ENCODE data around the gene GPR179. TPM values are rescaled to one million over a fixed set of nuclear protein-coding genes. Genes with fewer than 3 reads are reported as not detected.

Gene GPR179
- total RNA-seq, 4 donors from 2014 or later = 0.21 to 0.78 (median 0.44) TPM; not detected in 1

DNA sequence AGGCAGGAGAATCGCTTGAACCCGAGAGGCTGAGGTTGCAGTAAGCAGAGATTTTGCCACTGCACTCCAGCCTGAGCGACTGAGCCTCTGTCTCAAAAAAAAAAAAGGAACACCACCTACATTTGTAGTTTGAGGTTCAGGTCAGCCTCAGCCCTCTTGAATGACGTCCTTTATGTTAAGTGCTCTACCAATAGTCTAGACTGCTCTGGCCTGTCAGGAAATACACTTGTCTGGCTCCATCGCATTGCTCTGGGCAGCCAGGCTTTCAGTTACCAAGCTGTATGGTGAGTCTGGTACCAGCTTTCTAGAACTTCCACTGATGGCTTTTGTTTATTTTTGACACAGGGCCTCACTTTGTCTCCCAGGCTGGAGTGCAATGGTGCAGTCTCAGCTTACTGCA is 19.3 kb upstream of the GPR179 start:
- Histone ChIP-seq H3K9me3 (no peaks in the 10 kb centered on the region), H3K36me3 (peaks cover 0 to 54% (median under 1%) of the 10 kb centered on the region in 3 donors), H3K27ac (no peak overlapping the region), H3K4me1 (peaks cover 0 to 23% (median 4%) of the 10 kb centered on the region in 4 donors), H3K27me3 (no peaks in the 10 kb centered on the region), H3K4me3 (no peak overlapping the region)
- no peak for DNase-seq (ENCODE audit: low spot score in 2 of 2)
- TF ChIP-seq EP300 (IDR thresholded peaks at IDR 0.05) = no peak
- TF ChIP-seq POLR2A (IDR thresholded peaks at IDR 0.05) = no peak
- no peak for TF ChIP-seq CTCF (IDR thresholded peaks at IDR 0.05)
- 93 to 94% methylated on average over 5 of the region's 5 CpGs for WGBS, 2 donors

GRCh38 chr17:38361694-38362465 is 18.1 kb upstream of the GPR179 start:
- Histone ChIP-seq H3K27me3 (no peaks in the 10 kb centered on the region), H3K27ac (no peak overlapping the region), H3K9me3 (no peaks in the 10 kb centered on the region), H3K36me3 (peaks cover 0 to 43% (median 0%) of the 10 kb centered on the region in 3 donors), H3K4me3 (no peak overlapping the region), H3K4me1 (peaks cover 0 to 34% (median 4%) of the 10 kb centered on the region in 4 donors)
- TF ChIP-seq EP300 (IDR thresholded peaks at IDR 0.05) (no peak), POLR2A (IDR thresholded peaks at IDR 0.05) (no peak), CTCF (IDR thresholded peaks at IDR 0.05) (no peak)
- WGBS, 2 donors = 73 to 75% methylated on average over 5 of the region's 5 CpGs
- DNase-seq (ENCODE audit: low spot score in 2 of 2) = no peak

DNA sequence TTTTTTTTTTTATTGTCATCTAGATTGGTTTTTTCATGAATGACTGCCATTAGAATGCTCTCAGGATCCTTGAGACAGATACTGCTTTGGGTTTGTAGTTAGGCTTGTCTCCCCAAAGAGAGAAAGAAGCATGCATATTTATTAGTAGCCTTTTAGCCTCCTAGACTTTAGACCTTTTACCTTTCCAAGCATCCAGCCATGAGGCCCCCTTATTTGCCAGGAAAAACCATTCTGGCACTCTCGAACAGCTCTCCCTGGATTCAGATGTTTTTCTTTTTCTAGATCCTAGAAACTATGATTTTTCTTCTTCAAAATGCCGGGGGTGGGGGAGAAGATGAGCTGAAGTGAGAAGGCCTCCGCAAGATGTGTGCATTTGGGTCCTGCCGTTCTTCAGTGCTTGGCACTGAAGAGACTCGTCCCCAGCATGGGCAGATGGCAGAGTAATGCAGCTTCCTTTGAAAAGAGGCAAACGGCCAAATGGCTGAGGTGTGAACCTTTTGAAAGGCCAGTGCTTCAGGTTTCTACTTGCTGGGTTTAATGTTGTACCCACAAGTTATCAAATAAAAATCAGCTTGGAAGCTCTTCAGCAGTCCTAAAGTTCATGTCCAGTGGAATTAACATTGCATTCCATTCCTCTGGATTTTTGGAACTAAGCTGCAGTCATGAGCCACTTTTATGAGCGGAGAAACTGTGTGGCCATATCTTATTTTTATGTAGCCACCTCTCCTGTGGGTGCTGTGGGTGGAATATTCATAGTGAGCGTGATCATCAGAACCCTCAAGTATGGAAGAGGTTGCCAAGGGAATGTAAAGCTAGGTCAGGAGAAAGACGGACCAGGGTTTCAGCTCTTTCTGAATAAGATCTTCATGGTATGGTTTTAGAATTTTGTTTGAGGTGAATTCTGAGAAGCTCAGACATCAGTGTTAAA is 15.1 kb upstream of the GPR179 start:
- no peak for DNase-seq (ENCODE audit: low spot score in 2 of 2)
- Histone ChIP-seq H3K4me3 (no peak overlapping the region), H3K9me3 (no peaks in the 10 kb centered on the region), H3K27ac (peak overlapping the region in 2 of 4 donors; percentile 8 to 32), H3K27me3 (no peaks in the 10 kb centered on the region), H3K4me1 (peaks cover 0 to 62% (median 5%) of the 10 kb centered on the region in 4 donors), H3K36me3 (peaks cover 0 to 12% (median 0%) of the 10 kb centered on the region in 3 donors)
- 49 to 51% methylated on average over 9 of the region's 9 CpGs for WGBS, 2 donors
- TF ChIP-seq EP300 (IDR thresholded peaks at IDR 0.05) = no peak
- no peak for TF ChIP-seq CTCF (IDR thresholded peaks at IDR 0.05)
- no peak for TF ChIP-seq POLR2A (IDR thresholded peaks at IDR 0.05)

GRCh38 chr17:38357486-38358123 is 13.8 kb upstream of the GPR179 start:
- H3K4me1 ChIP-seq = peaks cover 0 to 71% (median 13%) of the 10 kb centered on the region in 4 donors
- 20 to 26% methylated on average over 2 of the region's 2 CpGs for WGBS, 2 donors
- H3K9me3 ChIP-seq = no peaks in the 10 kb centered on the region
- peaks cover 0 to 3% (median 0%) of the 10 kb centered on the region in 3 donors for H3K36me3 ChIP-seq
- TF ChIP-seq EP300 (IDR thresholded peaks at IDR 0.05) (no peak), CTCF (IDR thresholded peaks at IDR 0.05) (no peak), POLR2A (IDR thresholded peaks at IDR 0.05) (no peak)
- peak overlapping the region in 2 of 4 donors; percentile 8 to 56 for H3K27ac ChIP-seq
- H3K27me3 ChIP-seq = no peaks in the 10 kb centered on the region
- no peak for DNase-seq (ENCODE audit: low spot score in 2 of 2)
- no peak overlapping the region for H3K4me3 ChIP-seq
